Astrocyte of the cerebellum (primary cell): ENCODE results near the gene ZNF326.

Experiments
- DNase-seq: peaks from one replicate; pipeline ENCODE4 v3.0.0-alpha.2; 2011; ENCODE audit warnings: low read depth
- H3K4me3 ChIP-seq: 2 replicates; pipeline ENCODE4 v1.5.1; 2011; ENCODE audit warnings: mild to moderate bottlenecking, low read depth, low read length, moderate library complexity
- in situ Hi-C: cut with HindIII; loops from 2 replicates; pipeline ENCODE4 v1.10.0; 2017; ENCODE audit warnings: low sequenced_read_pairs
- TF ChIP-seq, protein P1 (sequence below): IDR thresholded peaks from 2 replicates; pipeline ENCODE4 v1.5.1; 2012; ENCODE audit warnings: low read length, low read depth, moderate library complexity, mild to moderate bottlenecking; ENCODE audit errors: missing control alignments

Gene ZNF326

DNA sequence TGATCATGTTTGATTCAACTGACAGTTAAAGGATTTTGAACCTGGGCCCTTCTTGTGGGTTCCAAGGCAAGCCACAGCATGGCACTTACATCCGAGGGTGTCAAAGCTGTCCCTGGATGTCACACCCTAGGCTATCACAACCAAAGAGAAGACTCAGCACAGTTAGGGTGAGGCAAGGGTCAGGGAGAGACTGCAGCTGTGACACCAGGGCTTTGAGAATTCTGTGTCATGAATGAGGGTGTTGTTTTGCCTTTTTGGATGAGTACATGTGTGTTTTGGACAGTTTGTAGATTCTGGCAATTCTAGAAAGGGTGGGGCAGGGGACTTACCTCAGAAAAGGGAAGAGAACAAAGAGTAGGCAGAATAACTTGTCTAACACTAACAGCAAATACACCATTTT is 37.8 kb upstream of the ZNF326 start:
- no peak overlapping the region for H3K4me3 ChIP-seq
- TF ChIP-seq, protein P1, sequence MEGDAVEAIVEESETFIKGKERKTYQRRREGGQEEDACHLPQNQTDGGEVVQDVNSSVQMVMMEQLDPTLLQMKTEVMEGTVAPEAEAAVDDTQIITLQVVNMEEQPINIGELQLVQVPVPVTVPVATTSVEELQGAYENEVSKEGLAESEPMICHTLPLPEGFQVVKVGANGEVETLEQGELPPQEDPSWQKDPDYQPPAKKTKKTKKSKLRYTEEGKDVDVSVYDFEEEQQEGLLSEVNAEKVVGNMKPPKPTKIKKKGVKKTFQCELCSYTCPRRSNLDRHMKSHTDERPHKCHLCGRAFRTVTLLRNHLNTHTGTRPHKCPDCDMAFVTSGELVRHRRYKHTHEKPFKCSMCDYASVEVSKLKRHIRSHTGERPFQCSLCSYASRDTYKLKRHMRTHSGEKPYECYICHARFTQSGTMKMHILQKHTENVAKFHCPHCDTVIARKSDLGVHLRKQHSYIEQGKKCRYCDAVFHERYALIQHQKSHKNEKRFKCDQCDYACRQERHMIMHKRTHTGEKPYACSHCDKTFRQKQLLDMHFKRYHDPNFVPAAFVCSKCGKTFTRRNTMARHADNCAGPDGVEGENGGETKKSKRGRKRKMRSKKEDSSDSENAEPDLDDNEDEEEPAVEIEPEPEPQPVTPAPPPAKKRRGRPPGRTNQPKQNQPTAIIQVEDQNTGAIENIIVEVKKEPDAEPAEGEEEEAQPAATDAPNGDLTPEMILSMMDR = no peak
- in situ Hi-C loops = loop anchor here (25.0 kb wide), 1 partner anchor 320 kb away; the partner anchor contains the start of gene LRRC8C
- no peak for DNase-seq

DNA sequence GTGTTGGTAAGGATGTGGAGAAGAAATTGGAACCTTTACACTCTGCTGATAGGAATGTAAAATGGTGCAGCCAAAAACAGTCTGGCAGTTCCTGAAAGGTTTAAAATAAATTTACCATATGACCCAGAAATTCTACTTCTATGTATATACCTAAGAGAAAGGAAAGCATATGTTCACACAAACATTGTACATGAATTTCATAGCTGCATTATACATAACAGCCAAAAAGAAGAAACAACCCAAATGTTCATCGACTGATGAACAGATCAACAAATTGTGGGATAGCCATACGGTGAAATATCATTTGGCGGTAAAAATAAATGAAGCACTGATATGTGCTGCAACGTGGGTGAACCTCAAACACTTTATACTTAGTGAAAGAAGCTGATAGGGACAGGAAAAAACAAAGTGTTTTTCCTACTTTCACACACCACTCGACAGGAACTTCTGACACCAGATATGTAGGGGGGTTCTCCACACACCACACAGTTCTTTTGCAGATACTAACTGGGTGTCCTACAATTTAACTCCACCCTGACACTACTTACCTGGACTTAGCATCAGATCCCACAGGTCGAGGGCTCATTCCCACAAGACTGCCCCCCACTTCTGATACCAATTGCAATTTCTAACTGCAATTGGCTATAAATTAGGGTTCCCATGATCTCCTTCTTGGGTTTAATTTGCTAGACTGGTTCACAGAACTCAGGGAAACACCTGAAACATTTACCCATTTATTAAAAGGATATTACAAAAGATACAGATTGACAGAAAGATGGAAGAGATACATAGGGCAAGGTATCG is 35.9 kb upstream of the ZNF326 start:
- DNase-seq = no peak
- H3K4me3 ChIP-seq = no peak overlapping the region
- TF ChIP-seq, protein P1 = no peak
- in situ Hi-C loops = loop anchor here (25.0 kb wide), 1 partner anchor 322 kb away; the partner anchor contains the start of gene LRRC8C

DNA sequence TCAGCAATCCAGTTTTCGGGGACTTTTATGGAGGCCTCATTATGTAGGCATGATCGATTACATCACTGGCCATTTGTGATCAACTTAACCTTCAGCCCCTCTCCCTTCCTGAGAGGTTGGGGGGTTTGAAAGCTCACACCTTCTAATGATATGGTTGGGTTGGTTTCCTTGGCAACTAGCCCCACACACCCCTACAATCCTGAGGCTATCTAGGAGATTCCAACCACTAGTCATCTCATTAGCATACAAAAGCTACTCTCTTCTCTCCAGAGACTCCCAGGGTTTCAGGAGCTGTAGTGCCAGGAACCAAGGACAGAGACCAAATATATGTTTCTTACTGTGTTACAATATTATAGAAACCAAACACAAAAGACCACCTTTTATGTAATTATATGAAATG is 35.2 kb upstream of the ZNF326 start:
- H3K4me3 ChIP-seq = no peak overlapping the region
- TF ChIP-seq, protein P1 = no peak
- no peak for DNase-seq
- in situ Hi-C loops = loop anchor here (25.0 kb wide), 1 partner anchor 322 kb away; the partner anchor contains the start of gene LRRC8C

DNA sequence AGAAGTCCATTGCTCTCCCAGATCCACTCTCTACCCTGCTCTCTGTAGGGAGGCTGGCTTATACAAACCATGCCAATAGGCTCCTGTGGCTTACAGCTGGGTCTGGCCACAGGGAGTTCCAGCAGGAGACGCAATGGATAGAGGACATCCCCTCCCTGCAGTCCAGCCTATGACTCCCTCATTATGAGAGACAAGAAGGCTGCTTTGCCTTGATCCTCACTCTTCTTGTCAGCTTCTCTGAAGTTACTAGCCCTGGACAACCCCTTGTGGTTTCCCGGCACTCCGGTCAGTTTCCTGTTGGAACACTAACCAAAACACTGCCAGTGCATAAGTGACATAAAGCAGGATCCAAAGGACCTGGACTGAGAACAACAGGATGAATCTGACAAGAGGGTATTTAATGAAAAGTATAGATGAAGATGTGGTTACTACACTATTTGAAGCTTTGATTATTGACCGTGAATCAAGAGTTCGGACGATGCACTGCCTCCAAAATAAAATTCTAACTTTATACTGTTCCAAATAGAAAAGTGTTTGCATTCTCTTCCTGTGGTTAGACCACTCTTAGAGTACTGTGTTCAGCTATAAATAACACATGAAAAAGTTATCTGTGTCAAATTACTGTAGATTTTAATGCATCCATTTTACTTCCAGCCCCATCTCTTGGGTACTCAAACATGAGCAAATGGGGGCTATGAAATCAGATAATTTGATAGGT is 32.7 kb upstream of the ZNF326 start:
- no peak for DNase-seq
- TF ChIP-seq, protein P1 = no peak
- in situ Hi-C loops = loop anchor here (25.0 kb wide), 1 partner anchor 325 kb away; the partner anchor contains the start of gene LRRC8C
- H3K4me3 ChIP-seq = no peak overlapping the region

DNA sequence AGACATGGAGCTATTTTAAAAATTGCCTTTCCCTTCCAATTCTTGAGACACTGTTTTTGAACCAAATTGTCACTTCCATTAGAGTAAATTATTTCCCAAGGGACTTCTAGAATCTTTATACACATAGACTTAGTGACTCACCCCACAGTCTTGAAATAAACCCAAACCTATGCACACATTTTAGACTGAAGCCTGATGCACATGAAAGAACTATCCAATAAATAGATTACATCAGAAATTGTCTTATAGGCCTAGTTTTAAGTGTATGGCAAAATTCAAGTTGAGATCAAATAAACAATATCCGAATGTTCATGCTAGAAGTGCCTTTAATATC is 32.2 kb upstream of the ZNF326 start:
- in situ Hi-C loops = loop anchor here (25.0 kb wide), 1 partner anchor 325 kb away; the partner anchor contains the start of gene LRRC8C
- H3K4me3 ChIP-seq = no peak overlapping the region
- DNase-seq = no peak
- TF ChIP-seq, protein P1 = no peak

DNA sequence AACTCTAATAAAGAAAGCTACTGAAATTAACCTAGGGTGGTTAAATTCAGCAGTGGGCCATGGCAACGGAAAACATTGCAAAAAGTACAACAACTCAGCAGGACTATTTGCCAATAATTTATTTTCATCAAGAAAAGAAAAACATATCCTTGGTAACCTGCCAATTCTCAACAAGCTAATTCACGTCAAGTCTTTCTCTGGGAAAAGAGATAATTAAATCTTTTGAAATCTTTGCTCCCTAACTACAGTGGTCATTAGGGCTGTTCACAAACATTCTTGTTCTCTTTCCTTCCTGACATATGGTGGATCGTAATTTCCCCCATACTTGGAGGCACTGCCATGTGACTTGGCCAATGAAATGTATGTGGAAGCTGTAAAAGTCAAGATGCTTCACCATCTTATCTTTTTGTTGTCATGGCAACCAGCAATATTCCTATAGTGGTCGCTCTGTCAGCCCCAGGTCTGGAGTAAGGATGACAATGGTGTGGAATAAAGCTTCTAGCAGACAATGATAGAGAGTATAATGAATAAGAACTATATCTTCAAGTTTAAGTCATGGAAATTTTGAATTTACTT is 29.6 kb upstream of the ZNF326 start:
- TF ChIP-seq, protein P1 = no peak
- no peak for DNase-seq
- in situ Hi-C loops = loop anchor here (25.0 kb wide), 1 partner anchor 328 kb away; the partner anchor contains the start of gene LRRC8C
- no peak overlapping the region for H3K4me3 ChIP-seq
